Endothelial cell of umbilical vein (primary cell): ENCODE measurements around the gene COLGALT1. TPM values are rescaled to one million over a fixed set of nuclear protein-coding genes. Genes with fewer than 3 reads are reported as not detected.

Experiments used
- BruUV-seq: library from RNA; stranded (reverse); fragments of 400-500 nt; replicated peaks from 2 replicates; lab custom pipeline; 2021; lab: Mats Ljungman, UMichigan
- CTCF ChIA-PET: fragments of 300-600, 350-600 bp; sonication (Branson Sonifier 250); formaldehyde crosslinking; loops from one replicate; lab custom pipeline; 2021; ENCODE audit warnings: antibody characterized with exemption, inconsistent platforms; lab: Charles Lee
- POLR2A ChIA-PET: fragments of 300-600, 350-600 bp; sonication (Branson Sonifier 250); formaldehyde crosslinking; loops from one replicate; lab custom pipeline; 2021; ENCODE audit warnings: antibody characterized with exemption, inconsistent platforms; lab: Charles Lee
- DNase-seq: peaks from one replicate; pipeline ENCODE4 v3.0.0-alpha.2; 2011; ENCODE audit warnings: low read depth, low spot score
- FAIRE-seq: peaks from 2 replicates; lab custom pipeline; 2011; peaks lifted over from hg19 to GRCh38; lab: Jason Lieb, UNC
- H2AFZ ChIP-seq: 2 replicates; pipeline ENCODE4 v1.6.0; 2012; ENCODE audit warnings: low read depth, low read length, control low read depth, inconsistent platforms
- H3K27ac ChIP-seq: 2 replicates; pipeline ENCODE4 v1.5.1; 2011; ENCODE audit warnings: low read depth, mild to moderate bottlenecking, control low read depth, low read length, moderate library complexity; ENCODE audit not compliant: insufficient read depth
- H3K27me3 ChIP-seq, 2 experiments: 2 replicates each; pipeline versions ENCODE4 v1.6.0 to v1.6.1; 2011; ENCODE audit warnings: low read length in 2 of 2, mixed read lengths in 1 of 2; ENCODE audit not compliant: control insufficient read depth in 2 of 2, insufficient read depth in 2 of 2
- H3K36me3 ChIP-seq, 2 experiments: 2 replicates in 1 of 2; 3 replicates in 1 of 2; pipeline ENCODE4 v1.5.1; 2011; ENCODE audit warnings: low read length in 2 of 2, mild to moderate bottlenecking in 1 of 2, moderate library complexity in 1 of 2; ENCODE audit not compliant: control insufficient read depth in 2 of 2, insufficient read depth in 2 of 2; ENCODE audit errors: extremely low read depth in 1 of 2
- H3K4me1 ChIP-seq: 3 replicates; pipeline ENCODE4 v1.5.1; 2011; ENCODE audit warnings: mild to moderate bottlenecking, low read length; ENCODE audit not compliant: control insufficient read depth, insufficient read depth; ENCODE audit errors: extremely low read depth
- H3K4me2 ChIP-seq: 2 replicates; pipeline ENCODE4 v1.6.1; 2011; ENCODE audit warnings: low read length, control low read depth, mixed read lengths; ENCODE audit not compliant: insufficient read depth
- H3K4me3 ChIP-seq, 3 experiments: fragments of 200-600 bp in 1 of 3; sonication (generic), shearing (Covaris generic) in 1 of 3; replicated peaks in 1 of 3; 2 replicates each; pipeline ENCODE4 v1.5.1; 2011 to 2016; ENCODE audit warnings: control low read depth in 3 of 3, low read length in 3 of 3, mild to moderate bottlenecking in 2 of 3, inconsistent platforms in 1 of 3, low read depth in 1 of 3, moderate library complexity in 1 of 3; ENCODE audit not compliant: insufficient read depth in 1 of 3
- H3K79me2 ChIP-seq: 2 replicates; pipeline ENCODE4 v1.6.0; 2012; ENCODE audit warnings: low read length, inconsistent platforms; ENCODE audit not compliant: control insufficient read depth, insufficient read depth
- H3K9ac ChIP-seq: replicated peaks from 2 replicates; pipeline ENCODE3; 2011; ENCODE audit warnings: low read length, control low read depth; ENCODE audit not compliant: insufficient read depth; ENCODE audit errors: extremely low read depth
- H3K9me1 ChIP-seq: replicated peaks from 3 replicates; pipeline ENCODE4 v1.6.0; 2011; ENCODE audit warnings: mild to moderate bottlenecking, low read length; ENCODE audit not compliant: control insufficient read depth, insufficient read depth; ENCODE audit errors: extremely low read depth
- H3K9me3 ChIP-seq: replicated peaks from 2 replicates; pipeline ENCODE4 v1.5.1; 2012; ENCODE audit warnings: low read length, inconsistent platforms; ENCODE audit not compliant: control insufficient read depth, insufficient read depth
- H4K20me1 ChIP-seq: replicated peaks from 2 replicates; pipeline ENCODE3; 2011; ENCODE audit warnings: mild to moderate bottlenecking, low read length; ENCODE audit not compliant: control insufficient read depth, insufficient read depth; ENCODE audit errors: extremely low read depth
- CTCF ChIP-seq, 2 donors: IDR thresholded peaks; 1 replicate in 1 of 2; 2 replicates in 1 of 2; pipeline ENCODE4 v1.5.1; 2011; ENCODE audit warnings: low read length in 2 of 2, mild to moderate bottlenecking in 2 of 2, moderate library complexity in 2 of 2, control low read depth in 1 of 2, inconsistent platforms in 1 of 2, low read depth in 1 of 2; ENCODE audit not compliant: insufficient read depth in 1 of 2; ENCODE audit errors: extremely low read depth in 1 of 2
- EZH2 ChIP-seq: IDR thresholded peaks from 2 replicates; pipeline ENCODE4 v1.6.1; 2012; ENCODE audit warnings: borderline replicate concordance, low read depth, mild to moderate bottlenecking, moderate library complexity, low read length, inconsistent platforms; ENCODE audit not compliant: severe bottlenecking
- FOS ChIP-seq: IDR thresholded peaks from 2 replicates; pipeline ENCODE4 v1.6.1; 2011; ENCODE audit warnings: mild to moderate bottlenecking, low read length, moderate library complexity, borderline replicate concordance; ENCODE audit not compliant: insufficient read depth
- GATA2 ChIP-seq: IDR thresholded peaks from 2 replicates; pipeline ENCODE4 v1.7.0; 2011; ENCODE audit warnings: low read depth, mild to moderate bottlenecking, moderate library complexity, mixed read lengths, low read length; ENCODE audit not compliant: insufficient read length, insufficient read depth
- JUN ChIP-seq: IDR thresholded peaks from 2 replicates; pipeline ENCODE4 v1.6.1; 2011; ENCODE audit warnings: borderline replicate concordance, low read depth; ENCODE audit not compliant: insufficient read length, insufficient read depth
- MYC ChIP-seq: IDR thresholded peaks from one replicate; pipeline ENCODE4 v1.6.1; 2011; ENCODE audit warnings: mild to moderate bottlenecking, low read depth, low read length
- POLR2A ChIP-seq: IDR thresholded peaks from 2 replicates; pipeline ENCODE4 v1.6.1; 2012; ENCODE audit warnings: low read depth, mild to moderate bottlenecking, control low read depth, low read length
- POLR2AphosphoS5 ChIP-seq: IDR thresholded peaks from 2 replicates; pipeline ENCODE4 v1.6.1; 2012; ENCODE audit warnings: low read depth, mild to moderate bottlenecking, control low read depth, low read length, moderate library complexity; ENCODE audit not compliant: insufficient read depth
- dilution Hi-C: fragments of 300-500 bp; cut with MboI; formaldehyde crosslinking; loops from one replicate; pipeline ENCODE4 v1.15.0; 2019; ENCODE audit warnings: low sequenced_read_pairs; ENCODE audit not compliant: extremely low pct_ligation_motif_present
- intact Hi-C: fragments of 100-400 bp; cut with micrococcal nuclease; formaldehyde crosslinking; loops from one replicate; pipeline ENCODE4 v1.10.0; 2022
- polyA plus RNA-seq, 4 experiments: library from polyadenylated mRNA; depleted of rRNA in 3 of 4; stranded (reverse) in 3 of 4; unstranded in 1 of 4; fragments of >200 nt; gene quantifications; 2 replicates each; pipeline versions ENCODE4 v1.2.1 to v1.2.3, GENCODE V29; 2011 to 2012; ENCODE audit warnings: missing spikeins in 1 of 4
- total RNA-seq: library from RNA; stranded (reverse); gene quantifications from 2 replicates; pipeline ENCODE4 v1.2.3, GENCODE V29; 2021
- TF ChIP-seq, protein P1 (sequence below): IDR thresholded peaks from 2 replicates; pipeline ENCODE4 v1.6.1; 2011; ENCODE audit not compliant: insufficient read depth, insufficient read length

COLGALT1 gene
- total and polyA plus RNA-seq, 2 donors (not counting 3 experiments of a cell fraction or from before 2014, with no cell fraction given): 263 to 355 TPM

GRCh38 chr19:17536955-17537354 lies 18.5 kb upstream of the COLGALT1 start:
- TF ChIP-seq CTCF (IDR thresholded peaks at IDR 0.05; ENCODE audit: extremely low read depth in 1 of 2, insufficient read depth in 1 of 2, low read depth in 1 of 2, low read length in 2 of 2) (no peak), JUN (no peak), GATA2 (no peak), FOS (no peak), POLR2AphosphoS5 (no peak), POLR2A (no peak), EZH2 (no peak), MYC (no peak)
- TF ChIP-seq, protein P1, sequence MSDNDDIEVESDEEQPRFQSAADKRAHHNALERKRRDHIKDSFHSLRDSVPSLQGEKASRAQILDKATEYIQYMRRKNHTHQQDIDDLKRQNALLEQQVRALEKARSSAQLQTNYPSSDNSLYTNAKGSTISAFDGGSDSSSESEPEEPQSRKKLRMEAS: no peak
- no peak overlapping the region for H3K27ac ChIP-seq
- H3K9ac ChIP-seq: no peak overlapping the region
- H3K79me2 ChIP-seq: no peaks in the 10 kb centered on the region
- intact Hi-C loops: no loop called here
- DNase-seq: no peak
- no peak overlapping the region for H2AFZ ChIP-seq
- H3K4me2 ChIP-seq: no peak overlapping the region
- H3K36me3 ChIP-seq: no peaks in the 10 kb centered on the region
- peaks cover 7% of the 10 kb centered on the region for H3K4me1 ChIP-seq
- no peaks in the 10 kb centered on the region for H3K9me3 ChIP-seq
- CTCF ChIA-PET: interaction anchor here (3.8 kb wide), 1 partner anchor 36 kb away, joined by 18 read pairs; no protein-coding TSS in a partner anchor
- dilution Hi-C loops: no loop called here
- POLR2A ChIA-PET: no interaction called here
- H3K9me1 ChIP-seq: no peaks in the 10 kb centered on the region
- BruUV-seq: no TSS peak
- H4K20me1 ChIP-seq: no peaks in the 10 kb centered on the region
- H3K4me3 ChIP-seq: no peak overlapping the region
- FAIRE-seq: no peak
- no peaks in the 10 kb centered on the region for H3K27me3 ChIP-seq
